GM19397 (cell line): ENCODE measurements around the gene KCNK4.

Experiments
- ATAC-seq: cut with Tn5 transposase; IDR thresholded peaks from one replicate; pipeline ENCODE4 v1.9.1; 2021; ENCODE audit warnings: mild to moderate bottlenecking, moderate library complexity; ENCODE audit not compliant: unreplicated experiment

KCNK4 gene

DNA sequence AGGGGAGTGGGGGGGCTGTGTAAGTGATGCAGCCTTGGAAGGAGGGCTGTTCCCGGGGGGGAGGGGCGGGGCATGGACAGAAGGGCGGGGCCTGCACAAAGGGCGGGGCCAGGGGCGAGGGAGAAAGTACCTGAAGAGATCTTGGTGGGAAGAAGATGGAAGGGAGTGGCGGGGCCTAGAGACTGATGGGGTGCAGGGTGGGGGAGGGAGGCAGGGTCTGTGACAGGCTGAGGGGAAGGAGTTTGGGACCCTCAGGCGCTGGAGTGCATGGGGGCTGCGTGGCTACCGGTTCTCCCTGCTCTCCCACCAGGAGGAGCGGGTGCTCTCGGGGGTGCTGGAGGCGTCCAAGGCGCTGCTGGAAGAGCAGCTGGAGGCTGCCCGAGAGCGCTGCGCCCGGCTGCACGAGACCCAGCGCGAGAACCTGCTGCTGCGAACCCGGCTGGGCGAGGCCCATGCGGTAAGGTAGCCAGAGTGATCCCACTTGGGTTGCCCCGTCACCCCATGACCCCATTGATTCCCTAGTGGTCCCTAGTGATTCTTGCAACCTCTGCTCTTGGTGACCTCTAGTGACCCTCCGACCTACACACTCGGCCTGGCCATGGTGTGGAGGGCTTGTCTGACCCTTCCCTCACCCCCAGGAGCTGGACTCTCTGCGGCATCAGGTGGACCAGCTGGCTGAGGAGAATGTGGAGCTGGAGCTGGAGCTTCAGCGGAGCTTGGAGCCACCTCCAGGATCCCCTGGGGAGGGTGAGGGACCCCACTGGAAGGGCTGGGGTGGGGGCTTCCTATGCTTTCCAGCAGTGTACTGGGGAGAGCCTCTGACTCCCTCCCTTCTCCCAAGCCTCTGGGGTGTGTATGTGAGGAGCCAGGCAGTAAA is 52.0 kb downstream of the KCNK4 start:
- ATAC-seq, result no peak

DNA sequence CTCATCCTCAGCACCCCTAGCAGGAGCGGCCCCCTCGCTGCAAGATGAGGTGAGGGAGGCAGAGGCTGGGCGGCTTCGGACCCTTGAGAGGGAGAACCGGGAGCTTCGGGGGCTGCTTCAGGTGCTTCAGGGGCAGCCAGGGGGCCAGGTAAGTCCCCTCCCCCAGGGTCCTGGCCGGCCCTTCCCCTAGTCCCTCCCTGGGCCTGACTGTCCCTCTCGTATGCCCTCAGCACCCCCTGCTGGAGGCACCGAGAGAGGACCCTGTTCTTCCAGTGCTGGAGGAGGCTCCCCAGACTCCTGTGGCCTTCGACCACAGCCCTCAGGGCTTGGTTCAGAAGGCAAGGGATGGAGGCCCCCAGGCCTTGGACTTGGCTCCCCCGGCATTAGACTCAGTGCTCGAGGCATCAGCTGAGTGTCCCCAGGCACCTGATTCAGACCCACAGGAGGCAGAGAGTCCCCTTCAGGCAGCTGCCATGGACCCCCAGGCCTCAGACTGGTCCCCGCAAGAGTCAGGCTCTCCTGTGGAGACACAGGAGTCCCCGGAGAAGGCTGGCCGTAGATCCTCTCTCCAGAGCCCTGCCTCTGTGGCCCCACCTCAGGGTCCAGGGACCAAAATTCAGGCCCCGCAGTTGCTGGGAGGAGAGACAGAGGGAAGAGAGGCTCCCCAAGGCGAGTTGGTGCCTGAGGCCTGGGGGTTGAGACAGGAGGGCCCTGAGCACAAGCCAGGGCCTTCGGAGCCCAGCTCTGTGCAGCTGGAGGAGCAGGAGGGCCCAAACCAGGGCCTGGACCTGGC is 52.9 kb downstream of the KCNK4 start:
- ATAC-seq, result no peak

DNA sequence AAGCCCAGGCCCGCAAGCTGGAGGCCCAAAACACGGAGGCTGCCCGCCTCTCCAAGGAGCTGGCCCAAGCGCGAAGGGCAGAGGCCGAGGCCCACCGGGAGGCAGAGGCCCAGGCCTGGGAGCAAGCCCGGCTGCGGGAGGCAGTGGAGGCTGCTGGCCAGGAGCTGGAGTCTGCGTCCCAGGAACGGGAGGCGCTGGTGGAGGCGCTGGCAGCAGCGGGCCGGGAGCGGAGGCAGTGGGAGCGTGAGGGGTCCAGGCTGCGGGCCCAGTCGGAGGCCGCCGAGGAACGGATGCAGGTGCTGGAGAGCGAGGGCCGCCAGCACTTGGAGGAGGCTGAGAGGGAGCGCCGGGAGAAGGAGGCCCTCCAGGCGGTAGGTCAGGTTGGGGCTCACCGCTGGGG is 53.7 kb downstream of the KCNK4 start:
- ATAC-seq, result no peak

DNA sequence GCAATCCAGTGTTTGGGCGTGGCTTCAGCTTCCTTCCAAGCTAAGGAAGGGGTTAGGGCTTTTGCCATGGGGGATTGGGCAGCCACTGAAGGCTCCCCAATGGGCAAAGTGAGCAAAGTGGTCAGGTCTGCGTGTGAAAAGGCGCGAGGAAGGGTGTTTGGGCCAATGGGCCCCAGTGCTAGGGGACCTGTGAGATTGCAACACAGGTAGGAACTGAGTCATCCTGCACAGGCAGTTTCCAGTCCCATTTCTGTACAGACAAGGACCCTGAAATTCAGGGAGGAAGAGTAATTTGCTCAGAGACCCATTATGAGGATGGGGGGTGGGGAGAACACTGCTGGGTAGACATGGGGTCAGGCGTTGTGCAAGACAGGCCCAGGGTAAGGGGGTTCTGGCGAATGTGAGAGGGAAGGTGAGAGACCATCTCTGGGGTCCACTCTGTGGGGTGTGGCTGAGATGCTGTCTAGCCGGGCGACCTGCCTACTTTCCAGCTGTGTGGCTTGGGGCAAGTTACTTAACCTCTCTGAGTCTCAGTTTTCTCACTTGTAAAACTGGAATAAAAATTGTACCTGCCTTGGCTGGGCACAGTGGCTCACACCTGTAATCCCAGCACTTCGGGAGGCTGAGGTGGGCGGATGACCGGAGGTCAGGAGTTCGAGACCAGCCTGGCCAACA is 56.2 kb downstream of the KCNK4 start:
- ATAC-seq, result no peak

GRCh38 chr11:64348383-64349024 is 57.4 kb downstream of the KCNK4 start:
- no peak for ATAC-seq

GRCh38 chr11:64349025-64349387 is 57.9 kb downstream of the KCNK4 start:
- no peak for ATAC-seq

DNA sequence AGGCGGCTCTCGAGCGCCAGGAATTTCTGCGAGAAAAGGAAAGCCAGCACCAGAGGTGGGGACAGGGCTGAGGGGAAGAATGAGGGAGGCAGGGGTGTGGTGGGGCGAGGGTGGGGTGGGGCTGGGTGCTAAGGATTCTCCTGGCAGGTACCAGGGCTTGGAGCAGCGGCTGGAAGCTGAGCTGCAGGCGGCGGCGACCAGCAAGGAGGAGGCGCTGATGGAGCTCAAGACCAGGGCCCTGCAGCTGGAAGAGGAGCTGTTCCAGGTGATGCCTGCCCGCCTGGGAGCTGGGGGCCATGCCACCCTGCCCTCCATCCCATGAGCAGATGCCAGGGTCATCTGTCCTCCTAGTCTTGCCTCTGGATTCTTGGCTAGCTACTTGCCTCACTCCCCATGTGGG is 58.3 kb downstream of the KCNK4 start:
- ATAC-seq, result no peak
